NCI-H187 treated with DMSO at 0.1 percent for 48 hours (cell line): ENCODE data around the gene RNF151.
"Not testable (repeated sequence)": the region's sequence is repeated elsewhere in the genome, so short reads cannot be mapped to it uniquely, and the experiment has no call there.

Experiments used
- DNase-seq: peaks from one replicate; lab custom pipeline; 2025; lab: John Stamatoyannopoulos, UW

Gene RNF151, protein sequence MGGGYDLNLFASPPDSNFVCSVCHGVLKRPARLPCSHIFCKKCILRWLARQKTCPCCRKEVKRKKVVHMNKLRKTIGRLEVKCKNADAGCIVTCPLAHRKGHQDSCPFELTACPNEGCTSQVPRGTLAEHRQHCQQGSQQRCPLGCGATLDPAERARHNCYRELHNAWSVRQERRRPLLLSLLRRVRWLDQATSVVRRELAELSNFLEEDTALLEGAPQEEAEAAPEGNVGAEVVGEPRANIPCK

DNA sequence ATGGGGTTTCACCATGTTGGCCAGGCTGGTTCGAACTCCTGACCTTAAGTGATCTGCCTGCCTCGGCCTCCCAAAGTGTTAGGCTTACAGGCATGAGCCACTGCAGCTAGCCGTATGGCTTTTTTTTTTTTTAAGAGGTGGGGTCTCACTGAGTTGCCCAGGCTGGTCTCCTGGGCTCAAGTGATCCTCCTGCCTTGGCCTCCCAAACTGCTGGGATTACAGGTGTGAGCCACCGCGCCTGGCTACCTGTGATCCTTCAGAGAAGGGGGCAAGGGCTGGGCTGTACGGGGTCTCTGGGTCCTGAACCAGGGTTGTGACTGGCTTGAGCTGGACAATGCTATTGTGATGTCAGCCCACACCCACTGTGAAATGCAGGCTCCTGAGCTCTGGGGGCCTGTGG, at the start of gene RNF151:
Gene RNF151 (plus strand): TSS at position 397 of the 400 bp plus-strand sequence. CDS start 26 bp downstream, outside the sequence.
- DNase-seq = no peak

DNA sequence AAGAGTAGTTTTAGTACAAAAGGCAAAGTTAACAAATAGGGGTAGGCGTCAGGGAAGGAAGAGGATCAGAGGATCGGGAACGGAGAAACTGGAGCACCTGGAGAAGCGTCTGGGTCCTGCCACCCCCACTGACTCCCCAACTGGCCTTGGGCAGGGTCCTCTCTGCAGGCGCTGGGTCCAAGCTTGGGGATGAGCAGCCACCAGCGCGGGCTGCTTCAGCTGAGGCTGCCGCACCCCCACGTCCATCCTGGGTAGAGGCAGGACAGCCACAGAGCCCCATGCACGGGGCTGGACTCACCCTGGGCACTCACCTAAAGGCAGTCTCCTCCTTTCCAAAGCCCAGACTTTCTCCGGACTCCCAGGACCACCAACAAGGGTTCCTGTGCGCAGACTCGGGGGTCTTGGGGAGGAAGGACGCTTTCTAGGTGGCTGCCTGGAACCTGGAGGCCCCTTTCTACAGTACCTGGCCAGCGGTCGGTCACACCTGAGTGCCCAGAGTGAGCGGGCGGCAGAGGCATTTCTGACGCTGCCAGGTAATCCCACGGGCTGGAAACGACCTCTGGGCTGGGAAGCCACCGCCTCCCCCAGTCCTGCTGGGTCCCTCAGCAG, 49.5 kb upstream of the RNF151 start:
- DNase-seq = no peak

DNA sequence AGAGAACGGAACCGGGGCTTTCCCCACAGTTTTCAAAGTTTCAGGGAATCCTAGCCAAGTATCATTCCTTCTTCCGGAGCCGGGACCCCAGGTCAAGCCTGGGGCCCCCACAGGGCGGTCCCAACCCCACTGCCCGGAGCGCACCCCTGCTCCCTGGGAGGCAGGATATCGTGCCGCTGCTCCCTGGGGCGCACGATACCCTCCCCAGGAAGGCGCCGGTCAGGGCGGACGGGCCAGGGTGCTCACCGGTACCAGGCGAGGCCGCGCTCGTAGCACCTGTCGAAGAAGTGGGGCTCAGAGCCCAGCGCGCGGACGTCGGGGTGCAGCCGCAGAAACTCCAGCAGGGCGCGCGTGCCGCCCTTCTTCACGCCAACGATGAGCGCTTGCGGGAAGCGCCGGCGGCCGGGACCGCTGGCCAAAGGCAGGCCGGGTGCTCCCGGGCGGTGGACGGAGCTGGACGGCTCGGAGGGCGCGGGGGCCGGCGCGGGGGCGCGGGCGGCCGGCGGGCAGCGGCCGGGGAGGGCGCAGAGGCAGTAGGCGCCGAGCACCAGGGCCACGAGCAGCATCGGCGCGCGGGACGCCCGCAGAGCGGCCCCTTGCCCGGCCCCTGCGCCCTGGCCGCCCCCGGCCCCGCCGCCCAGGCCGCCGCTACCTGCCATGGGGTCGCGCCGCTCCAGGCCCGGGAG, 48.8 kb upstream of the RNF151 start:
- DNase-seq = no peak

DNA sequence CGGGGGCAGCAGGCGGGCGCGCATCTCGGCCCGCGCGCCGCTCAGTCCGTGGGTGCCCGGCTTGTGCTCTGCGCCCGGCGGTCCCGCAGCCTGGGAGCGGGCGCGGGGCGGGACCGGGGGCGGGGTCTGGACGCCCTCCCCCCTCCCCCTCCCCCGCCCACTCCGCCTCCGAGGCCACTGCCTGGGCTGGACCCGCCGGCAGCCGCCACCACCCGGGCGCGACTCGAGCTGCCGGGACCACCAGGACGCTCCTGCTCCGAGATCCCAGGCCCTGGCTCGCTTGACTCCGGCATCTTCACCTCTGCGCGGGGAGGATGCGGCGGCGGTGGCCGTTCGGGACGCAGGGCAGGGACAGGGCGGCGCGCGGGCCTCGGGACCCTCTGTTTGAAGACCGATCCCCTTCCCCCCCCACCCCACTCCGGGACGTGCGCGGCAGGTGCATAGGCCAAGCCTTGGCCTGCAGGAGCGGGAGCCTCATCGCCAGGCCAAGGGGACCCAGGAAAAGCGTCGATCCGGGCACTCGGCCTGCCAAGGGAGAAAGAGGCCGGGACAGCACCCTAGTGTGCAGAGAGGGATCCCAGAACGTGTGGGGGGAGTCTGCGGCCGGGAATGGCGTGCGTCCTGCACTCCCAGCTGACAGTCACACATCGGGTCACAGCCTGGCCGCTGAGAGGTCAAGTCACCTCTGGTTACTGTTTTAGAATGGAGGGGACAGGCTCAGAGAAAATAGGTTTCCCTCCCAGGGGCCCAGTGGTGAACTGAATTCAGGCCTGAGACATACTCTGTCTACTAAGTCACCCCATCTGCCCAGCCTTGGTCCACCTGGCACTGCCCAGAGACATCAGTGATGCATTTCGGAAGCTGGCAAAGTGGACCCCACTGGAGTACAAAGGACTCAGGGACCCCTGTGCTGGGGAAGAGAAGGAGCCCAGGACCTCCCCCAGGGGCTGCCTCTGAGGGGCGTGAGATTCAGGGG, 48.0 kb upstream of the RNF151 start, which contains the start of gene HS3ST6:
Gene HS3ST6 (minus strand): TSS at position 65 of the 976 bp plus-strand sequence. CDS start 92 bp downstream, outside the sequence.
- DNase-seq = no peak

DNA sequence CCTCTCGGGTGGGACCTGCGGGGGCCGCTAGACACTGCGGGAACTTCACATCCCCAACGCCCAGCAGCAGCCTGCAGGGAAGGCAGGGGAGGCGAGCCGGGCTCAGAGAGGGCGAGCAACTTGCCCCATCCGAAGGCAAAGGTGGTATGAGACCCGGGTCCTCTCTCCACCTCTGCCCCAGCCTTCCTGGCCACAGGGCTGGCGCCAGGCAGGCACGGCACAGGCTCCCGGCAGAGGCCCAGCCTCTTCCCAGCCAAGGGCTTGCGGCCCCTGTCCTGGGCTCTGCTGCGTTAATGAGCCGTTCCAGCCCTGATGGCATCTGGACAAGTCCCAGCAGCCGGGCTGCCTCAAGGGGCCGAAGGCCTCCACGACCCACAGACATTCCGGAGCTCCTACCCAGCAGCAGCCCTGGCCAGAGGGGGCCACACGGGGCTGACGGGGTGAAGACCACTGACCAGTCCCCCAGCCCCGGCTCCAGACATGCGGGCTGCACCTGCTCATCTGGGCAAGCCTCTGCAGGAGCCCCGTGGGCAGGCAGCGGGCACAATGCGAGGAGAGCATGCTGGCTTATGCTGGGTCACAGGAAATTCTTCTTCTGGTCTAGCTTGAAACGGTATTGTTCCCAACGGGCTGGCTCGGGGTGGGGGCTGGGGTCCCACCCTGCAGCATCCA, 47.2 kb upstream of the RNF151 start:
- no peak for DNase-seq

DNA sequence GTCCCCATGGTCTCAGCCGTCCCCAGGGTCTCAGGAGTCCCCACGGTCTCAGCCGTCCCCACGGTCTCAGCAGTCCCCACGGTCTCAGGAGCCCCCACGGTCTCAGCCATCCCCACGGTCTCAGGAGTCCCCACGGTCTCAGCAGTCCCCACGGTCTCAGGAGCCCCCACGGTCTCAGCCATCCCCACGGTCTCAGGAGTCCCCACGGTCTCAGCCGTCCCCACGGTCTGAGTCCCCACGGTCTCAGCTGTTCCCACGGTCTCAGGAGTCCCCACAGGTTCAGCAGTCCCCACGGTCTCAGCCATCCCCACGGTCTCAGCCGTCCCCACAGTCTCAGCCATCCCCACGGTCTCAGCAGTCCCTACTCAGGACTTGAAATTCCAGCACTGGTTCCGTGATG, 46.5 kb upstream of the RNF151 start:
- DNase-seq = not testable (repeated sequence)

DNA sequence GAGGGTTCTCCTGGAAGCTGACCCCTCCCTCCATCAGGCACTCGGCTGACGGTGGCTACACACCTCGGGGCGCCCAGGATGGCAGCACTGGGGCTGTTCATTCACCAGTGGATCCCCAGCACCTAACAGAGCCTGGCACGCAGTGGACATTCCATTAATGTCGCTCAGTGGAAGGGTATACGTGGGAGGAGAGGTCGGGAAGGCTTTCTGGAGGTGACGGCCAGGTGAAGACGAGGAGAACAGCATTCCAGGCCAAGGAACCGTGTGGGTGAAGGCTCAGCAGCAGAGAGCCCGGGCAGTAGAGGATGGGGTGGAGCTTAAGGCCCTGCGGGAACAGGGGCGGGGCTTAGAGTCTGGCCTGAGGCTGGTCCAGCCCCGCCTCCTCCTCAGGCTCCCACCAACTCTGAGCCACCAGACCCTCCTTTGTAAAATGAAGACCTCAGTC, 45.9 kb upstream of the RNF151 start:
- peak; percentile 46 for DNase-seq

DNA sequence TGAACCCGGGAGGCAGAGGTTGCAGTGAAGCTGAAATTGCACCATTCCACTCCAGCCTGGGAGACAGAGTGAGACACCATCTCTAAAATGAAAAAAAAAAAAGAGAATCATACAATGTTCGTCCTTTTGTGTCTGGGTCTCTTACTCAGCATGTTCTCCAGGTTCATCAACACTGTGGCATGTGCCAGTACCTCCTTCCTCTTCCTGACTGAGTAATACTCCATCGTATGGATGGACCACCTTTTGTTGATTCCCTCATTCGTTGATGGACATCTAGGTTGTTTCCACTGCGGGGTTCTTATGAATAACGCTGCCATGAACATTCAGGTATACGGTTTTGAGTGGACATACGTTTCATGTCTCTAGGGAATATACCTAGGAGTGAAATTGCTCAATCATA, 44.3 kb upstream of the RNF151 start:
- DNase-seq = no peak

DNA sequence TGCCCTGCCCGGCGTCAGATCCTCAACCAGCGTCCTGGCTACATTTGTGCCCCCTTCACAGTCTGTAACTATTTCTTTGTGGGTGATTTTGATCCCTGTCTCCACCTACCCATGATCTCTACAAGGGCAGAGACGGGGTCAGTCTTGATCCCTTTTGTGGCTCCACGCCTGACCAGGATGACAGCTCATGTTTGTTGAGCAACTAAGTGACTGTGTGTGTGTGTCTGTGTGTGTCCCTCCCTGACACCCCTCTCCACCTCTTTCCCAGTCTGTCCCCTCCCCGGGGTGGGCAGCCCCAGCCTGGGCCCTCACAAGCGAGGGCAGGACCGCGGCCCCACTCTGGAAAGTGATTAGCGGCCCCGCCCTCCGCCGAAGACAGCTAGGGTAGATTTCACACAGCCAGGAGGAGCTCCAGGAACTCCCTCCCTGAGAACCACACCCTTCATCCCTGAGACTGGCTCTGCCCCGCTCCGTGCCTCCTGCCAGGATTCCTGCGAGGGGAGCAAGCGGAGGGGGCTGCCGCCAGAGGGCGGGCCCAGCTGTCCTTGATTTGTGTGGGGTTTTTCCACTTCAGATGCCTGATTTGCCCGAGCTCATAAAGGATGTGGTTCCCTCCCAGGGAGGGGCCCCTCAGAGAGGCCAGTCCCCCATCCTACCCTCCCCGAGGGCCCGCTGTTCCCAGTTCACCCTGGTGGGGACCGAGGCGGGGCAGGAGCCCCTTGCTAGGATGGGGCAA, 43.2 kb upstream of the RNF151 start:
- no peak for DNase-seq

DNA sequence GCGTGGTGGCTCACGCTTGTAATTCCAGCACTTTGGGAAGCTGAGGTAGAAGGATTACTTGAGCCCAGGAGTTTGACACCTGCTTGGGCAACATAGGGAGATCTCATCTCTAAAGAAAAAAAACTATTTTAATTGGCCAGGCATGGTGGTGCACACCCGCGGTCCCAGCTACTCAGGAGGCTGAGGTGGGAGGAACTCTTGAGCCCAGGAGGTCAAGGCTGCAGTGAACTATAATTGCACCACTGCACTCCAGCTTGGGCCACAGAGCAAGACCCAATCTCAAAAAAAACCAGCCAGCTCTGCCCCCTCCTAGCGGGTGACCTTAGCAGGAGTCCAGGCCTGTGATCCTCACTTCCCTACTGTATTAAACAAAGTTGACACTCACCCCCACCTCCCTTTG, 42.6 kb upstream of the RNF151 start:
- DNase-seq = no peak

DNA sequence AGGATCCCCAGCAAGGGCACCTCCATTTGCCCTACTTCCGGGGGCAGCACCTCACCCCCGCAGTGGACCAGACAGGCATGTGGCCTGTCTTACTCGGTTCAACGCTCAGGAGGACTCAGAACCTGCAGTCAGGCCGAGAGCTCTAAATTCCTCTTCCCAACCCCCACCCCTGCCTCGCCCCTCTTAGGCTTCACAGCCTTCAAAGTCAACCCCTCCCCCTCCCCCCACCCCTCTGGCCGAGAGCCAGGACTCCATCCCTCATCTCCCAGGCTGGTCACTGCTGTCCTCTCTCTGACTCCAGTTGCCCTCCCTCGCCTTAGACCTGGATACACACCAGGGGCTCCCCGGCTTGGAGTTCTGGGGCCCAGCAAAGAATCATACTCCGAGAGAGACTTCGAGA, 40.4 kb upstream of the RNF151 start:
- DNase-seq = no peak

DNA sequence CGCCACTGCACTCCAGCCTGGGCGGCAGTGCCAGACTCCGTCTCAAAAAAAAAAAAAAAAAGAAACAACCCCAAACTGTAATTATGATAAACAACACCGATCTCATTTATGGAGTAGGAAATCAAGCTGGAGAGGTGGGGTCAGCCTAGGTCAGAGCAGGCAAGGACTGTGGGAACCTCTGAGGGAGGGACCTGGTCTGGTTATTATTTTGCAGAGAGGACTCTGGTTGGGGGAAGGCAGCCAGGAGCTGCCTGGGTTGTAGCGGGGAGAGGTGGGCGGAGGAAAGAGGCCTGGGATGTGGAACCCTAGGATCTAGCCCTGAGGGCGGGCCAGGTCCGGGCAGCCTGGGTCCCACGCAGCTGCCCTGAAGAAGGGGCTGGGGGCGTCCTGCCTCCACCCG, 37.6 kb upstream of the RNF151 start:
- DNase-seq = no peak

DNA sequence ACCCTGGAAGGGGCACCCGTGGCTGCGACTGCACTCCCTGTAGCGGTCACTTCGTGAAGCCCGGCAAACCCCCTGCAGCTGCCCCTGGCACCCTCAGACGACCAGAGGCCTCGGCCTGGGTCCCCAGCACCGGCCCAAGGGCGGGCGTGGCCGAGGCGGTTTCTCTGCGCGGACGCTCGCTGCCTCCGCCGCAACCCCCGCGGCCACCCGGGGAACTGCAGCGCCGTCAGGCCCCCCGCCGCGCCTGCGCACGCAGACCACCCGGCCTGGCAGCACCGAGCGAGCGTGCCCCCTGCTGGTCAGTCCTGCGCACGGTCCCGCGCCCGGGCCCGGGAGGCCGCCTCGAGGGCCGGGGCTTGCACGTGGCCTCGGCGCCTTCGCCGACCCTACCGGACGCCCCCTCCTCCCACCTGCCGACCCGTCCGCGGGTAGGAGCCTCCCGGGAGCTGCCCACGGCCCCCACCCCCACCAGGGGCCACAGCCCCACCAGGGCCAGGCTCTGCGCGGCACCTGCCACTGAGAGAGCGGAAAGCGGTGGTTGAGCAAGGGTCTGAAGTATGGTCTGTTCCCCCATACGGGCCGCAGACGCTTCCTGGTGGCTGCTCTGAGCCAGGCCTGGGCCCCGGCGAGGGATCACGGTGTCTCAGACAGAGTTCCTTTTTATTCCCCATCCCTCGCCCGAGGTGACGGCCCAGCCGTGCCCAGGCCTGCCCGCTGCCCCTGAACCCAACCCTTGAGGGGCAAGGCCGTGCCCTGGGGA, 36.9 kb upstream of the RNF151 start:
- peak; percentile 41 for DNase-seq

DNA sequence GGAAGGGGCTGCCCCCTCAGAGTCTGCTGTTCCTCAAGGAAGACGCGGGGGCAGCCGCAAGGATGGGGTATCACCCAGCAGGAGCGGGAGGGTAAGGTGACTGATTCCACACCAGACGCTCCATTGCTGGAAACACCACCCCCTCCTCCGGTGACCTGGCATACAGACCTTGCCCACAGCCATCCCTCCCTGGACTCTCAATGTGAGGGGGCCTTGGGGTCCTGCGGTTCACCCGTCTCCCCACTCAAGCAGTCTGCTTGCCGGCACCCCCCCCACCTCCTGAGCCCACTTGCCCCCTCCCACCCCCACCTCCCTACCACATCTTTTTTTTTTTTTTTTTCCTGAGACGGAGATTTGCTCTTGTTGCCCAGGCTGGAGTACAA, 36.3 kb upstream of the RNF151 start:
- no peak for DNase-seq

DNA sequence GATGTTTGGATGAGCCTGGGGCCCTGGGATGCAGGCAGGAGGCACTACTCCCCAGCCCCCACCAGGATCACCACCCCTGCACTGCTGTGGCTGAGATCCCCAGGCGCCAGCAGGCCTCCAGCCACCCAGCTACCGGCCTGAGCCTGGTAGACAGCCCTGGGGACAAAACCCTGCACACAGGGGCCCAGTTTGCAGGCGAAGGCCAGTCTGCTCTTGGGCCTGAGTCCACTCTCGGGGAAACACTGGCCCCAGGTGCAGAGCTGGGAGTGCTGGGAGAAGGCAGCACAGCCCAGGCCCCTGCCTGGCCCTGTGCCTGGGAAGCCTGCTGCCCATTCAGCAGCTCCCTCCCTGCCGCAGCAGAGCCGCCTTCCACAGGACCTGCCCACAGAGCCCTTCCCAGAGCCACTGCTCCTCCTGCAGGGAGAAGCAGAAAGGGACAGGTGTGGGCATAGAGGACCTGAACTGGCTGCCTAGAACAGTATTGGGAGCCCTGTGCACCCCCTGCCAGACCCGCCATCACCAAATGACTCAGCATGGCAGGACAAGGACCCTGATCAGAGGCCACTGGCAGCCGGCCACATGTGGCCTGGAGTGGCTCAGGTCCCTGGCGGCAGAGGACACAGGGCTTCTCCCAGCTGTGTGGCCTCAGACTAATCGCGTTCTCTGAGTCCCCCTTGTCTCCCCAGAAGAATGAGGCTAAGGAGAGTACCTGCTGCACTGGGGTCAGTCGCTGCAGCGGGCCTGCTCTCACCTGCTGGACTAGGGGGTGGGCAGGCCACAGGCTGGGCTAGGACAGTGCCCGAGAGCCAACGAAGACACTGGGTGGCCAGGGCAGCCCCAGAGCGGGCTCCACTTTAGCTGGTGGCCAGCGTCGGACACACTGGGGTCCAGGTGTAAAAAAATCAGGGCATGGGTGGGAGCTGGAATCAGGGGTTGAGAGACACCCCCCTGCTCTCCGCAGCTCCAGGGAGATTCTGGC, 34.3 kb upstream of the RNF151 start:
- no peak for DNase-seq

DNA sequence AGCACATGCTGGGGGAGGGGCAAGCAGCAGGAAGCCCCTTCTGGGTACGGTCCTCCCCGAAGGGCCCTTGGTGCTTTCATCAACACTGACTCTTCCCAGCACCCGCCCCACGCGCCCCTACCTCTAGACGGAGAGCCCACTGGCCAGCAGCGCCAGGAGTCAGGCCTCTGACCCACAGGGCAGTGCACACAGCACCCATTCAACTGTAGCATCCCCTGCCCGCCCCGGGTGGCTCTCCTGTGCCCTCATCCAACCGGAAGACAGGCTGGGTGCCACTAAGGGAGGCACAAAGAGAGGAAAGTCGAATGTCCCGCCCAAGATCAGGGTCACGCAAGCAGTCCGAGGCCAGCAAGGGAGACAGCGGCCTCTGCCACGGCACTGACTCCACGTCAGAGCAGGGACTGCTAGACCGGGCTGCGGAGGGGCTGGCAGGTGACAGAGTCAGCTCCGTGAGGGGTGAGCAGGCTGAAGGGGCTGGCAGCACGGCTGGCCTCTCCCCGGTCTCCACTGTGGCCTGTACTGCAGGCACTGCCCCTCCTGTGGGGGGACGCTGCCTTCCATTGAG, 33.5 kb upstream of the RNF151 start:
- DNase-seq = no peak

DNA sequence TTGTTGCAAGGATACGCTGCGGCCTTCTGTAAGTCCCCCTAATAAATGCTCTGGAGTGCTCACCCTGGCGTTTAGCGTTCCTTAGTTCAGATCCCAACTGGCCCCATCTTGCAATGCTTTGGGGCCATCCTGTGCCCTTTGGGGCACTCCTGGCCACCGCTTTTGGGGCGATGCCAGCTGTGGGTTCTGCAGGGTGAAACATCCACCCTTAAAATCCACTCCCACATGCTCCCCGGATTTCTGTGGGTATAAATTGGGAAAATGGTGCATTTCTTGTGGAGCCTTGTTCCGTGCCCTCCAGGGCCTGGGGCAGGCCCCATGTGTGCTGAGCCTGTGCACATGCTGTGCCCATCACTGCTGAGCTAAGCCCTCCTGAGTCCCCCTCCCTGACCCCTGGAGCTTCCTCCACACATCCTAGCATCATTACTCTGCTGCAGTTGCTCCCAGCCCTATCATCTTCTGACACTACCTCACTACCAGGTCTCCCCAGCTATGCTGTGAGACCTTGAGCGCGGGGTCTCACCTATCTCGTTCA, 29.6 kb upstream of the RNF151 start:
- DNase-seq = no peak

DNA sequence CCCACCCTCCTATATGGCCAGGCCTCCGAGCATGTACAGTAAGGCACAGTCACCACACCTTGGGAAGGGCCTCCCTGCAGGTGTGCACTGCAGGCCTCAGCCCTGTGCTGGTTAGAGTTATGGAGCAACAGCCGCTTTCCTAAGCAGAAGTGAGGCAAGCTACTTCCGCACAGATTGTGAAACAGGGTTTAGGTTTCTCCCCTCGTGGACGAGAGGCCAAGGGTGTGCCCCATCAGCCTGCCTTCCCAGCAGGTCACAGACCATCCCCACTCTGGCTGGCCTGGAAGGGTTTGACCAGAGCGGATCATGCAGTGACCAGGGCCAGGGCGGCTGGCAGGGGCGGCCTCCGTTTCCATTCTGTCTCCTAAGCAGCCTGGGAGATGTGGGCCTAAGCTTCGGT, 28.3 kb upstream of the RNF151 start:
- DNase-seq = no peak
